ENCODE measurements around the gene CDH4.

Gene CDH4

DNA sequence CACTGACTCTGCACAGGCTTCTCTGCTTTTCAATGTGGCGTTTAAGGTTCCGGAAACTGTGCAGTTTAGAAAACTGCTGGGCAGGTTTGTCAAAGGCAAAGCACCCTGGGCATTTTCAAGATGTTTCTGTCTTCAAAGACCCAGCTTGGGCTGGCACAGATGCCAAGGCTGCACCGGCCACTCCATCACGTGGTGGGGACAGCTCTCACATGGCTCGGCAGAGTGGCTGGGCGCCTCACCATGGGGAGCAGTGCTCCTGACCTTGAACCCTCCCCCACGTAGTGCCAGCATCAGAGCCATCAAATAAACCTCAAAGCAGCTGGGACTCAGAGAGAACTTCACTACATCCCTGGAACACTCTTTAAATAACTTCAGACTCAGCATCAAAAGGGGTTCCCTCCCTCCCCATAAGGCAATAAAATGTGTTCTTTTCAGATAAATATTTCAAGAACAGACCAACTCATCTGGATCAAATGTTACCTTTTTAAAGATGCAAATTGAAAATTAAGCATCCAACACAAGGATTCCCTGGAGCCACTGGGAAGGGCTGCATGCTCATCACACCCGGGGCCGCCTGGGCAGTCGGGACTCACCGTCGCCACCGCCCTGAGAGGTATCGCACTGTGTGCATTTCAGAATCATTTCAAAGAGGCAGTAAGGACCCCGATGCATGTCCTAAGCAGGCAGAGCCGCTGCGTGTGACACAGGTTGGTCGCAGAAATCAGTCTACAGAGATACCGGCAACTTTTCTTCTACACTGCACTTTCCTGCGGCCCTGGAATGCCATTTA, 157.1 kb downstream of the CDH4 start:
- Histone ChIP-seq H3K4me3 (ENCODE audit: low read length in 2 of 2) (no peak overlapping the region), H3K9ac (ENCODE audit: low read depth in 1 of 2, low read length in 2 of 2) (no peak overlapping the region), H3K4me1 (ENCODE audit: control insufficient read depth in 2 of 2, insufficient read depth in 2 of 2, low read length in 2 of 2) (no peaks in the 10 kb centered on the region), H3K27ac (ENCODE audit: low read depth in 2 of 2, low read length in 2 of 2) (no peak overlapping the region), H3K27me3 (ENCODE audit: control insufficient read depth in 2 of 2, insufficient read depth in 2 of 2, low read length in 2 of 2) (no peaks in the 10 kb centered on the region), H3K36me3 (ENCODE audit: control insufficient read depth in 2 of 2, insufficient read depth in 2 of 2, low read length in 2 of 2) (no peaks in the 10 kb centered on the region), H3K9me3 (ENCODE audit: control insufficient read depth in 2 of 2, low read length in 2 of 2) (no peaks in the 10 kb centered on the region)

DNA sequence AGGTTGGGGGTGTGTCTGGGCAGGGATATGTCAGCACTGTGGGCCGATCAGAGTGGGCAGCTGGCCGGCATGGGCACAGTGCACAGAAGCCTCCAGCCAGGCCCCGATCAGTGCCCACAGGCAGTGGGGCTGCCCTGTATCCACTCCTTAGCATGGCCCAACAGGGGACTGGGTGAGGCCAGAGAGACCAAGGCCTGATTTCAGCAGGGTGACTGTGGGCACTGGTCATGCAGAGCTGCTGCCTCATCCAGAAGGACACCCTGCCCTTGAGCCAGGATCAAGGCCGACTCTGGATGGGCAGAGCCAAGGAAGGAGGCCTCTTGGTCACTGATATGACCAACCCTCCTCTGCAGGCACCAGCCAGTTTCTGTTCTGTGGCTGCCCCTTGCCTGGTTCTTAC, 159.7 kb downstream of the CDH4 start:
- H3K36me3 ChIP-seq (ENCODE audit: control insufficient read depth in 2 of 2, insufficient read depth in 2 of 2, low read length in 2 of 2), result no peaks in the 10 kb centered on the region
- H3K4me1 ChIP-seq (ENCODE audit: control insufficient read depth in 2 of 2, insufficient read depth in 2 of 2, low read length in 2 of 2), result no peaks in the 10 kb centered on the region
- no peaks in the 10 kb centered on the region for H3K27me3 ChIP-seq (ENCODE audit: control insufficient read depth in 2 of 2, insufficient read depth in 2 of 2, low read length in 2 of 2)
- no peaks in the 10 kb centered on the region for H3K9me3 ChIP-seq (ENCODE audit: control insufficient read depth in 2 of 2, low read length in 2 of 2)
- no peak overlapping the region for H3K27ac ChIP-seq (ENCODE audit: low read depth in 2 of 2, low read length in 2 of 2)
- H3K9ac ChIP-seq (ENCODE audit: low read depth in 1 of 2, low read length in 2 of 2), result no peak overlapping the region
- H3K4me3 ChIP-seq (ENCODE audit: low read length in 2 of 2), result no peak overlapping the region

DNA sequence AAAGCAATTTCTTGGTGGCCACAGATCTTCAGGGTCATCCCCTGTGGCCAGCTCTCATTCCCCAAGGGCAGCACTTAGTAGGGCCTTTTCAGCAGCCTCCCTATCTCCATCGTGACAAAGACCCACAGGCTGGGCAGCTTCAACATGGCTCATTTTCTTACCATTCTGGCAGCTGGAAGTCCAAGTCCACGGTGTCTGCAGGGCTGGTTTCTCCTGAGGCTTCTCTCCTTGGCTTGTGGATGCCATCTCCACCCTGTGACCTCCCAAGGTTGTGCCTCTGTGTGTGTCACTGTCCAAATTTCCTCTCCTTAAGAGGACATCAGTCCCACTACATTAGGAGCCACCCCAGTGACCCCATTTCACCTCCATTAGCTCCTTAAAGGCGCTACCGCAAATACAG, 161.7 kb downstream of the CDH4 start:
- Histone ChIP-seq H3K4me1 (ENCODE audit: control insufficient read depth in 2 of 2, insufficient read depth in 2 of 2, low read length in 2 of 2) (no peaks in the 10 kb centered on the region), H3K27me3 (ENCODE audit: control insufficient read depth in 2 of 2, insufficient read depth in 2 of 2, low read length in 2 of 2) (no peaks in the 10 kb centered on the region), H3K4me3 (ENCODE audit: low read length in 2 of 2) (no peak overlapping the region), H3K27ac (ENCODE audit: low read depth in 2 of 2, low read length in 2 of 2) (no peak overlapping the region), H3K36me3 (ENCODE audit: control insufficient read depth in 2 of 2, insufficient read depth in 2 of 2, low read length in 2 of 2) (no peaks in the 10 kb centered on the region), H3K9ac (ENCODE audit: low read depth in 1 of 2, low read length in 2 of 2) (no peak overlapping the region), H3K9me3 (ENCODE audit: control insufficient read depth in 2 of 2, low read length in 2 of 2) (no peaks in the 10 kb centered on the region)

DNA sequence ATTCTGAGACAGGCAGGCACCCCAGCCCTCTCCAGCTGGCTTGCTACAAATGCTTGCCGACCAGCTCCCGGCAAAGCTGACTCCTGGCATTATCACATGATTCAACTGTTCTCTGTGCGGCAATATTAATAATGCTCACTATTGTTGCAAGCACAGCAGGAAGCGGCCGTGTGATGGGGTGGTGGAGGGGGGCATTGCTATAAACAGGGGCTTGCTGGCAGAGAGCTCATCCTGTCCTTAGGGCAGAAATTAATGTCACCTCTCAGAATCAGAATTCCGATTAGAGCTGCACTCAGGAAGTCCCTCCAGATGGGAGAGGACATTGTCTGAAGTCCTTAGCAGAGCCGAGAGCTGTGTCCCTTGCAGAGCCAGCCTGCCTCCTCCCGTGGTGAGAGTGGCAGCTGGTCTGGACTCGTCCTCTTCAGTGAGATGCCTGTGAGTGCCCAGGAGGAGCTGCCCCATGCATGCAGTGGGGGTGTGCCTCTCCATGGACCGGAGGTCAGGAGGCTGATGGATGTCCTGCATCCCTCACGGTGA, 162.5 kb downstream of the CDH4 start:
- no peak overlapping the region for H3K9ac ChIP-seq (ENCODE audit: low read depth in 1 of 2, low read length in 2 of 2)

DNA sequence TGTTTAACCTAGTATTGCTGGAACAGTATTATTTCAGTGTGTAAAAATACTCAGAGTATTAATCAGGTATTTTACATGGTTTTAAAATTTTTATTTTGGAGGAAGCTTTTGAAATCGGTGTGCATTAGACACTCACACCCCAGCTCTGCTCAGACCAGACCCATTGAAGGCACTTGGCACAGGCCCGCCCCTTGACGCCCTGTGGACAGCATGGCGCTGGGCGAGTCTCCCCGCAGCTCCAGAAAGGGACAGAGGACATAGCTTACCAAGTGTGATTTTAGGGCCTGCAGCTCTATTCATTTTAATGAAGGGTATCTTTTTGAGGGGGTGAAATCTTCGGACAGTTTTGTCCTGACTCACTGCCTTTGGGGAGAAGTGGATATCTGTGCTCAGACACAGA, 164.5 kb downstream of the CDH4 start:
- no peaks in the 10 kb centered on the region for H3K27me3 ChIP-seq (ENCODE audit: control insufficient read depth in 2 of 2, insufficient read depth in 2 of 2, low read length in 2 of 2)

More for the DNA sequence above, 162.5 kb downstream of the CDH4 start:
- H3K36me3 ChIP-seq (ENCODE audit: control insufficient read depth in 2 of 2, insufficient read depth in 2 of 2, low read length in 2 of 2), result no peaks in the 10 kb centered on the region
- H3K4me1 ChIP-seq (ENCODE audit: control insufficient read depth in 2 of 2, insufficient read depth in 2 of 2, low read length in 2 of 2), result no peaks in the 10 kb centered on the region
- no peaks in the 10 kb centered on the region for H3K9me3 ChIP-seq (ENCODE audit: control insufficient read depth in 2 of 2, low read length in 2 of 2)
- no peak overlapping the region for H3K4me3 ChIP-seq (ENCODE audit: low read length in 2 of 2)
- no peaks in the 10 kb centered on the region for H3K27me3 ChIP-seq (ENCODE audit: control insufficient read depth in 2 of 2, insufficient read depth in 2 of 2, low read length in 2 of 2)
- H3K27ac ChIP-seq (ENCODE audit: low read depth in 2 of 2, low read length in 2 of 2), result no peak overlapping the region

DNA sequence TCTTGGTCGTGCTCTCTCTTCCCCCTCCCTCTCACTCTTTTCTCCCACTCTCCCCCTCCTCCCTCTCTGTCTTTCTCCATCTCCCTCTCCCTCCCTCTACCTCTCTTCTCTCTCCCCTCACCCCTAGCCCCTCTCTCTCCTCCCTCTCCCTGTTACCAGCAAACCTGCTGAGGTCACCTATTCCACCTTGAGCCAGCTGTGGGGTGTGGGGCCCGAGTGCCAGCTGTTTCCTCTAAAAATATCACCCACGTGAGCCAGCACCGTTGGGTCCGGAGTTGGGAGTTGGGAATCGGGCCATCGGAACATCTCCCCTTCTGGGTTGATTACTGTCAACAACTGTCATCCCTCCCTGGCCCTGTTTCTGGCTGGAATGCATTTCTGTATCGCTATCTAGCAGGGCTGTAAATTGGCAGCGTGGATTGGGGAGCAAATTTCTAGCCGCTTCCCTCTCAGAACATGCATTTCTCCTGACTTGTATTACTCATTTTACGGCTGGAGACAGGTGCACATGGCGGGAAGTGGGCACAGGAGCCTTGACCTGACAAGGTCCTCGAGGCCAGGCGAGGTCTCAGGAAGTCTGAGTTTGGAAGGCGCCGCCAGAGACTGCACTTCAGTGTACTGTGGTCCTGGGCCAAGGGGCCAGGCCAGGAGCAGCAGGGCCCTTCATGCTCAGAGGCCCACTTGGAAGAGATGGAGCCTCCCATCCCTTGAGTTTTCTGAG, 165.3 kb downstream of the CDH4 start:
- Histone ChIP-seq H3K27ac (ENCODE audit: low read depth in 2 of 2, low read length in 2 of 2) (no peak overlapping the region), H3K27me3 (ENCODE audit: control insufficient read depth in 2 of 2, insufficient read depth in 2 of 2, low read length in 2 of 2) (no peaks in the 10 kb centered on the region), H3K4me1 (ENCODE audit: control insufficient read depth in 2 of 2, insufficient read depth in 2 of 2, low read length in 2 of 2) (no peaks in the 10 kb centered on the region), H3K9me3 (ENCODE audit: control insufficient read depth in 2 of 2, low read length in 2 of 2) (no peaks in the 10 kb centered on the region), H3K4me3 (ENCODE audit: low read length in 2 of 2) (no peak overlapping the region), H3K36me3 (ENCODE audit: control insufficient read depth in 2 of 2, insufficient read depth in 2 of 2, low read length in 2 of 2) (no peaks in the 10 kb centered on the region), H3K9ac (ENCODE audit: low read depth in 1 of 2, low read length in 2 of 2) (no peak overlapping the region)

More for the DNA sequence above, 164.5 kb downstream of the CDH4 start:
- H3K4me1 ChIP-seq (ENCODE audit: control insufficient read depth in 2 of 2, insufficient read depth in 2 of 2, low read length in 2 of 2), result no peaks in the 10 kb centered on the region
- H3K27ac ChIP-seq (ENCODE audit: low read depth in 2 of 2, low read length in 2 of 2), result no peak overlapping the region
- H3K9ac ChIP-seq (ENCODE audit: low read depth in 1 of 2, low read length in 2 of 2), result no peak overlapping the region
- no peak overlapping the region for H3K4me3 ChIP-seq (ENCODE audit: low read length in 2 of 2)
- no peaks in the 10 kb centered on the region for H3K36me3 ChIP-seq (ENCODE audit: control insufficient read depth in 2 of 2, insufficient read depth in 2 of 2, low read length in 2 of 2)
- H3K9me3 ChIP-seq (ENCODE audit: control insufficient read depth in 2 of 2, low read length in 2 of 2), result no peaks in the 10 kb centered on the region

DNA sequence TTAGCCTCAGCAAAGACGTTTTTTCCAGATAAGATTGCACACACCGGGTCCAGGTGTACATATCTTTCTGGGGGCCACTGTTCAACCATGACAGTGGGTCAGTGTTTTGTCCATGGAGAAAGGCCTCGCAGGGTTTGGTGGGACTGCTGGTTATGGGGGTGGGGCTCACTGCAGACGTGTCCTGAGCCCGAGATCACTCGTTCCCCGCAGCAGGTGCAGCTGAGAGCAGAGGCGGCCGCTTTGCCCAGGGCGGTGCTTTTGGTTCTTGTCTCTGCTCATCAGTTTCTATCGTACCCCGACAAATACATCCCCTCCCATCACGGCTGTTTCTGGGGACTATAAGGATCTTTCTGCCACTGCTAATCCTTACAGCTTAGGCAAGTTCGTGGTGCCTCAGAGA, 166.9 kb downstream of the CDH4 start:
- H3K27ac ChIP-seq (ENCODE audit: low read depth in 2 of 2, low read length in 2 of 2), result no peak overlapping the region
- no peaks in the 10 kb centered on the region for H3K4me1 ChIP-seq (ENCODE audit: control insufficient read depth in 2 of 2, insufficient read depth in 2 of 2, low read length in 2 of 2)
- H3K4me3 ChIP-seq (ENCODE audit: low read length in 2 of 2), result no peak overlapping the region
- H3K36me3 ChIP-seq (ENCODE audit: control insufficient read depth in 2 of 2, insufficient read depth in 2 of 2, low read length in 2 of 2), result no peaks in the 10 kb centered on the region
- no peak overlapping the region for H3K9ac ChIP-seq (ENCODE audit: low read depth in 1 of 2, low read length in 2 of 2)
- no peaks in the 10 kb centered on the region for H3K27me3 ChIP-seq (ENCODE audit: control insufficient read depth in 2 of 2, insufficient read depth in 2 of 2, low read length in 2 of 2)
- peaks cover 0 to 3% of the 10 kb centered on the region in 2 donors for H3K9me3 ChIP-seq (ENCODE audit: control insufficient read depth in 2 of 2, low read length in 2 of 2)

DNA sequence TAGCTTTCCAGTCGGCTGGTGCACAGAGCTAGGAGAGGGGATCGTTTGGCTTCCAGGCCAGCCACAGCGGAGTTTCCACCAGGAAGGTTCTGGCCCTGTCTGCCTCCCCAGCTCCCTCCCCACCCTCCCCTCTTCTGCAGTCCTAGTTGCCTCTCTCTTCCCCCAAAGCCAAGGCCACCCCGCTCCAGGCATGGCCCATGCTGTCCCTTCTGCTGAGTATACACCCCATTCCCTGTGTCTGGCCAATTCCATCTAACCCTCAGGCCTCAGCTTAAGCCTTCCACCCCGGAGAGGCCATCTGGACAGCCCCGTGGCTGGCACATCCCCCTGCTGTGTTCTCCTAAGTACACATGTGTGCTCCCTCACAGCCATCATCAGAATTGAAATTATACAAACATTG, 167.4 kb downstream of the CDH4 start:
- no peaks in the 10 kb centered on the region for H3K27me3 ChIP-seq (ENCODE audit: control insufficient read depth in 2 of 2, insufficient read depth in 2 of 2, low read length in 2 of 2)
- H3K4me1 ChIP-seq (ENCODE audit: control insufficient read depth in 2 of 2, insufficient read depth in 2 of 2, low read length in 2 of 2), result no peaks in the 10 kb centered on the region
- H3K9me3 ChIP-seq (ENCODE audit: control insufficient read depth in 2 of 2, low read length in 2 of 2), result peaks cover 0 to 3% of the 10 kb centered on the region in 2 donors
- no peaks in the 10 kb centered on the region for H3K36me3 ChIP-seq (ENCODE audit: control insufficient read depth in 2 of 2, insufficient read depth in 2 of 2, low read length in 2 of 2)
- H3K4me3 ChIP-seq (ENCODE audit: low read length in 2 of 2), result no peak overlapping the region
- no peak overlapping the region for H3K9ac ChIP-seq (ENCODE audit: low read depth in 1 of 2, low read length in 2 of 2)
- no peak overlapping the region for H3K27ac ChIP-seq (ENCODE audit: low read depth in 2 of 2, low read length in 2 of 2)

DNA sequence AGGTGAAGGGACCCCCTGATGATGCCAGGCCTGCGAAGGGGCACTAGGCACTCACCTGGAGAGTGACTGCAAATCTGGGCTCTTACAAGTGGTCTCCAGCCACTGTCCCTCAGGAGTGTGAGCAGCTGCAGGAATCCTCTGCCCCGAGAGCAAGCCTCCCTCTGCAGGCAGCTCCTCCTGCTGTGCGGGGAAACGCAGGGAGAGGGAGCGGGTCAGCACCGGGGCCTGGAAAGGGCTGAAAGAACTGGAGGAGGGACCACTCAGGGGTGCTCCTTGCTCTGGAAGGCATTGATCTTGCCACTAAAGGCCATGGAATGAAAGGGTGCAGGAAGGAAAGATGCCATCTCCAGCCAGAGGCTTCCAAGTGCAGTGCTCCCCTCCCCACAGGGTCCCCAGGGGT, 168.0 kb downstream of the CDH4 start:
- peaks cover 0 to 3% of the 10 kb centered on the region in 2 donors for H3K9me3 ChIP-seq (ENCODE audit: control insufficient read depth in 2 of 2, low read length in 2 of 2)
- no peak overlapping the region for H3K9ac ChIP-seq (ENCODE audit: low read depth in 1 of 2, low read length in 2 of 2)
- no peaks in the 10 kb centered on the region for H3K36me3 ChIP-seq (ENCODE audit: control insufficient read depth in 2 of 2, insufficient read depth in 2 of 2, low read length in 2 of 2)
- H3K27ac ChIP-seq (ENCODE audit: low read depth in 2 of 2, low read length in 2 of 2), result no peak overlapping the region
- no peak overlapping the region for H3K4me3 ChIP-seq (ENCODE audit: low read length in 2 of 2)
- H3K27me3 ChIP-seq (ENCODE audit: control insufficient read depth in 2 of 2, insufficient read depth in 2 of 2, low read length in 2 of 2), result no peaks in the 10 kb centered on the region
- no peaks in the 10 kb centered on the region for H3K4me1 ChIP-seq (ENCODE audit: control insufficient read depth in 2 of 2, insufficient read depth in 2 of 2, low read length in 2 of 2)

DNA sequence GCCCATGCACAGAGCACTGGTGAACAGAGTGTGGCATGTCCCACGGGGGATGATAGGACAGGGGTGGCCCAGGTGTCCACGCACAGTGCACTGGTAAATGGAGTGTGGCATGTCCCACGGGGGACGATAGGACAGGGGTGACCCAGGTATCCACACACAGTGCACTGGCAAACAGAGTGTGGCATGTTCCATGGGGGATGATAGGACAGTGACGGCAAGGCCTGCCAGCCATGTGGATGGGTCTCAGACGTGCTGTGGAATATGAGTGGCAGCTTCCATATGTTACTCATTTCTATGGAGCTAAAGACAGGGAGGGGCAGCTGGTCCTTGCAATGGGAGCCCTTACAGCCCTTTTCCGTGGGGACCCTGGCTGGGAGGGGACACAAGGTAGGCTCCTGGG, 168.7 kb downstream of the CDH4 start:
- H3K4me1 ChIP-seq (ENCODE audit: control insufficient read depth in 2 of 2, insufficient read depth in 2 of 2, low read length in 2 of 2), result no peaks in the 10 kb centered on the region
- peaks cover 0 to 3% of the 10 kb centered on the region in 2 donors for H3K9me3 ChIP-seq (ENCODE audit: control insufficient read depth in 2 of 2, low read length in 2 of 2)
- H3K27me3 ChIP-seq (ENCODE audit: control insufficient read depth in 2 of 2, insufficient read depth in 2 of 2, low read length in 2 of 2), result no peaks in the 10 kb centered on the region
- H3K9ac ChIP-seq (ENCODE audit: low read depth in 1 of 2, low read length in 2 of 2), result no peak overlapping the region
- no peak overlapping the region for H3K27ac ChIP-seq (ENCODE audit: low read depth in 2 of 2, low read length in 2 of 2)
- no peaks in the 10 kb centered on the region for H3K36me3 ChIP-seq (ENCODE audit: control insufficient read depth in 2 of 2, insufficient read depth in 2 of 2, low read length in 2 of 2)
- H3K4me3 ChIP-seq (ENCODE audit: low read length in 2 of 2), result no peak overlapping the region

Measured in mucosa of rectum (tissue), 2 donors.